ENCODE results near the gene BLM. TPM values are rescaled to one million over a fixed set of nuclear protein-coding genes. Genes with fewer than 3 reads are reported as not detected.
"Not testable (repeated sequence)": the region's sequence is repeated elsewhere in the genome, so short reads cannot be mapped to it uniquely, and the experiment has no call there.

The BLM gene
- total and polyA plus RNA-seq, 5 donors, result 8.1 to 45.3 (median 22.9) TPM

- no peak overlapping the region for H3K4me3 ChIP-seq (ENCODE audit: low read length)
- H3K27me3 ChIP-seq (ENCODE audit: control insufficient read depth, insufficient read depth), result no peaks in the 10 kb centered on the region
- no peak overlapping the region for H3K27ac ChIP-seq (ENCODE audit: low read length)
- DNase-seq, result no peak
- WGBS, result 83% methylated on average over 11 of the region's 11 CpGs
- H3K4me1 ChIP-seq (ENCODE audit: control insufficient read depth, insufficient read depth, low read length), result no peaks in the 10 kb centered on the region
- H3K9me3 ChIP-seq (ENCODE audit: control insufficient read depth, low read length), result no peaks in the 10 kb centered on the region
- ATAC-seq, result no peak
- intact Hi-C loops (cut with DNase I), result no loop called here
These were observed 119.9 kb downstream of the BLM start for GRCh38 chr15:90837094-90837493.

DNA sequence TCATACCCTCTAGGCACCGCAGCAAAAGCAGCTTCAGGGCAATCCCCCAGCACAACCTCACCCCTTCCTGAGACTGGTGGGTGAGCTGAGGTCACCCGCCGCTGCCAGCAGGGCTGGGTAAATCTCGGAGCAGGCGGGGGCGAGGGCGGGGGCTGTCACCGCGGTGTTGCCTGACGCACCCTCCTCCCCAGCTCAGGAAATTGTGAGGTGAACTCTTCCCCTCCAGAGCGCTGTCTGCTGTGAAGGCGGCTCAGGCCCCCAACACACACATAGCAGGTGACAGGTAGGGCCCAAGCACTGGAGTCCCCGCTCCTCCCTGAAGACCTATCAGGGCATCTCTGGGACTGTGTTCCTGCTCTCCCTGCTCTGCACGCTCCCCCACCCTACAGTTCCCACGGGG is 121.0 kb downstream of the BLM start:
- Histone ChIP-seq H3K27me3 (ENCODE audit: control insufficient read depth, insufficient read depth) (no peaks in the 10 kb centered on the region), H3K9me3 (ENCODE audit: control insufficient read depth, low read length) (no peaks in the 10 kb centered on the region), H3K4me3 (ENCODE audit: low read length) (no peak overlapping the region), H3K4me1 (ENCODE audit: control insufficient read depth, insufficient read depth, low read length) (no peaks in the 10 kb centered on the region), H3K27ac (ENCODE audit: low read length) (no peak overlapping the region)
- 71% methylated on average over 15 of the region's 15 CpGs for WGBS
- ATAC-seq, result no peak
- intact Hi-C loops (cut with DNase I), result no loop called here
- DNase-seq, result no peak

- no peak overlapping the region for H3K27ac ChIP-seq (ENCODE audit: low read length)
- ATAC-seq, result no peak
- no peaks in the 10 kb centered on the region for H3K27me3 ChIP-seq (ENCODE audit: control insufficient read depth, insufficient read depth)
- no peak for DNase-seq
- intact Hi-C loops (cut with DNase I), result no loop called here
- H3K9me3 ChIP-seq (ENCODE audit: control insufficient read depth, low read length), result no peaks in the 10 kb centered on the region
- 91% methylated on average over 15 of the region's 15 CpGs for WGBS
- no peaks in the 10 kb centered on the region for H3K4me1 ChIP-seq (ENCODE audit: control insufficient read depth, insufficient read depth, low read length)
- no peak overlapping the region for H3K4me3 ChIP-seq (ENCODE audit: low read length)
These were observed 121.4 kb downstream of the BLM start for GRCh38 chr15:90838544-90838943.

DNA sequence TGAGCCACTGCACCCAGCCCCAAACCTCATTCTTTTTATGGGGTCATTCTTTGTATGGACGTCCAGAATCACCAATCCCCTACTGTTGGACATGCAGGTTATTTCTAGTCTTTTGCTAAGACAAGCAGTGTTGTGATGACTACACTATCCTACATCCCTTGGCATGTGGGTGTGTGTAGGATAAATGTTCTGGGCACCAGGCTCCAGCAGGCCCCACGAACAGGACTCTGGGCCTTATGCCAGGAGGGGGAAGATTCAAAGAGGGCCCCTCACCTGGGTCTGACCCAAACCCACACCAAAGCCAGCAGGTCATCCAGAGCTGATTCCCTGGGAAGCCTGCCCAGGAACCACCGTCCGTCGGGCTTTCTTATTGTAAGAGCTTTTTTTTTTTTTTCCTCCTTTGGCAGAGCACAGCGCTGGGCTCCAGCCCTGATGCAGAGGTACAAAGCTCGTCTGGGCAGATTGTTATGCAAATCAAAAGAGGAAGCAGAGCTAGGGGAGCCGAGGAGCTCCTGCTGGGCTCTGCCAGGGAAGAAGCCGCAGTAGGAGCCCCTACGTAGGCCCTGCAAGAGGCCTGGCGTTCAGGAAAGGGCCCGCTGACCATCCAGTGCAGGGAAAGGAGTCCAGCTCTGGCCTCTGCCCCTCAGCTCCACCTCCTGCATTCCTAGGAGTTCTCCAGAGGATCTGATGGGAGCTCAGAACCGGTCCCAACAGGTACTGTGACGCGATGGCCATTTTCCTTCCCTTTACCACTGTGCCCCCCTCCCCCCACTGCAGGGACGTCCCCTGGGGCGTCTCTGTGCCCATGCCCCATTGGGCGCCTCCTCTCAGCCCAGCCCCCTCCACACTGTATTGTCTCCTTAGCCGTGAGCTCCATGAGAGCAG is 122.3 kb downstream of the BLM start:
- WGBS, result 58% methylated on average over 19 of the region's 19 CpGs
- DNase-seq (no peak), ATAC-seq (peak; percentile 63 to 72)
- no peaks in the 10 kb centered on the region for H3K4me1 ChIP-seq (ENCODE audit: control insufficient read depth, insufficient read depth, low read length)
- no peak overlapping the region for H3K4me3 ChIP-seq (ENCODE audit: low read length)
- H3K9me3 ChIP-seq (ENCODE audit: control insufficient read depth, low read length), result no peaks in the 10 kb centered on the region
- H3K27me3 ChIP-seq (ENCODE audit: control insufficient read depth, insufficient read depth), result no peaks in the 10 kb centered on the region
- no peak overlapping the region for H3K27ac ChIP-seq (ENCODE audit: low read length)
- intact Hi-C loops (cut with DNase I), result no loop called here

GRCh38 chr15:90840157-90840855 is 123.2 kb downstream of the BLM start:
- DNase-seq (no peak), ATAC-seq (no peak)
- Histone ChIP-seq H3K27ac (ENCODE audit: low read length) (no peak overlapping the region), H3K27me3 (ENCODE audit: control insufficient read depth, insufficient read depth) (no peaks in the 10 kb centered on the region), H3K4me3 (ENCODE audit: low read length) (no peak overlapping the region), H3K9me3 (ENCODE audit: control insufficient read depth, low read length) (no peaks in the 10 kb centered on the region), H3K4me1 (ENCODE audit: control insufficient read depth, insufficient read depth, low read length) (no peaks in the 10 kb centered on the region)
- WGBS, result 94% methylated on average over 18 of the region's 18 CpGs
- intact Hi-C loops (cut with DNase I), result no loop called here

- 57% methylated on average over 8 of the region's 8 CpGs for WGBS
- no peak for ATAC-seq
- Histone ChIP-seq H3K27ac (ENCODE audit: low read length) (no peak overlapping the region), H3K4me1 (ENCODE audit: control insufficient read depth, insufficient read depth, low read length) (no peaks in the 10 kb centered on the region), H3K4me3 (ENCODE audit: low read length) (no peak overlapping the region), H3K27me3 (ENCODE audit: control insufficient read depth, insufficient read depth) (no peaks in the 10 kb centered on the region), H3K9me3 (ENCODE audit: control insufficient read depth, low read length) (no peaks in the 10 kb centered on the region)
- DNase-seq, result no peak
- intact Hi-C loops (cut with DNase I), result no loop called here
These were observed 123.8 kb downstream of the BLM start for GRCh38 chr15:90840954-90841353.

DNA sequence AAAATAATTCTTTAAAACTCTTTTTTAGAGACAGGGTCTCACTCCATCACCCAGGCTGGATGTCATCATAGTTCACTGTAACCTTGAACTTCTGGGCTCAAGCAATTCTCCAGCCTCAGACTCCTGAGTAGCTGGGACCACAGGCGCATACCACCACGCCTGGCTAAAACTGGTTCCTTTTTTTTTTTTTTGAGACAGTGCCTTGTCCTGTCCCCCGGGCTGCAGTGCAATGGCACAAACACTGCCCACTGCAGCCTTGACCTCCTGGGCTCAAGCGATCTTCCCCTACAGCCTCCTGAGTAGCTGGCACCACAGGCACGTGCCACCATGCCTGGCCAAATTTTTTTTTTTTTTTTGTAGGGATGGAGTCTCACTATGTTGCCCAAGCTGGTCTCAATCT is 127.5 kb downstream of the BLM start:
- no peaks in the 10 kb centered on the region for H3K27me3 ChIP-seq (ENCODE audit: control insufficient read depth, insufficient read depth)
- no peak overlapping the region for H3K27ac ChIP-seq (ENCODE audit: low read length)
- no peaks in the 10 kb centered on the region for H3K9me3 ChIP-seq (ENCODE audit: control insufficient read depth, low read length)
- no peak for DNase-seq
- H3K4me1 ChIP-seq (ENCODE audit: control insufficient read depth, insufficient read depth, low read length), result no peaks in the 10 kb centered on the region
- peak in 1 of 2 donors; percentile 19 for ATAC-seq
- WGBS, result 72% methylated on average over 5 of the region's 5 CpGs
- no peak overlapping the region for H3K4me3 ChIP-seq (ENCODE audit: low read length)
- intact Hi-C loops (cut with DNase I), result no loop called here

DNA sequence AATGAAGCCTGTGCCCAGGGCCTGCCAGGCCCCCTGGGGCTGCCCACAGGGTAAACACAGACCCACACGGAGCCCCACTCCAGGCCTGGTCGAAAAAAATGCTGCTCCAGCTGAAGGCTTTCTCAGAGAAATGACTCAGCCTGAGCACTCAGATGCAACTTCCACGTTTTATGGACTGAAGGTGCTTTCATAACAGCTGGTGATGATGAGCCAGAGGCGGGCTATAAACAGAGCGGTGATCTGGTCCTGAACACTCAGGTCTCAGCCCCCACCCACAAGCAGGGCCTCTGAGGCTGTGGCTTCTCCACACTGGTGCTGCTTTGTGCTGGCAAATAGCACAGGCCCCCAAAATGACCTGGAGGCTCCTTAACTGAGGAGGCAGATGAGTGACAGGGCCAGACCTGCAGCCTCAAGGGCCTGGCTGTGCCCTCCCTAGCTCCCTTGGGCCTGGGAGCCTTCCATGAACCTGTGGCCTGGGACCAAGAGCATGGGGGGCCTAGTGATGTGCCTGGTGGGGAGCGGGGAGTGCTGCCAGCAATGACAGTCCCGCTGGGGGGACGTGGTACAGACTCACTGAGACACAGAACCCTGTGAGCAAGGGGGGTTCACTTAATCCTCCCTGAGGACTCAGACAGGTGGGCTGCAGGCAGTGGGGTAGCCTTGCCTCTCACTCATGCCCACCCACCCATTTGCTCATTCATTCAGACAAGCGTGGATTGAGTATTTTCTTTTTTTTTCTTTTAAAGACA is 128.2 kb downstream of the BLM start:
- Histone ChIP-seq H3K9me3 (ENCODE audit: control insufficient read depth, low read length) (no peaks in the 10 kb centered on the region), H3K4me1 (ENCODE audit: control insufficient read depth, insufficient read depth, low read length) (no peaks in the 10 kb centered on the region), H3K27me3 (ENCODE audit: control insufficient read depth, insufficient read depth) (no peaks in the 10 kb centered on the region), H3K27ac (ENCODE audit: low read length) (no peak overlapping the region), H3K4me3 (ENCODE audit: low read length) (no peak overlapping the region)
- DNase-seq (peak in 1 of 3 donors; percentile 22), ATAC-seq (peak in 1 of 2 donors; percentile 65)
- intact Hi-C loops (cut with DNase I), result no loop called here
- WGBS, result 76% methylated on average over 9 of the region's 9 CpGs

DNA sequence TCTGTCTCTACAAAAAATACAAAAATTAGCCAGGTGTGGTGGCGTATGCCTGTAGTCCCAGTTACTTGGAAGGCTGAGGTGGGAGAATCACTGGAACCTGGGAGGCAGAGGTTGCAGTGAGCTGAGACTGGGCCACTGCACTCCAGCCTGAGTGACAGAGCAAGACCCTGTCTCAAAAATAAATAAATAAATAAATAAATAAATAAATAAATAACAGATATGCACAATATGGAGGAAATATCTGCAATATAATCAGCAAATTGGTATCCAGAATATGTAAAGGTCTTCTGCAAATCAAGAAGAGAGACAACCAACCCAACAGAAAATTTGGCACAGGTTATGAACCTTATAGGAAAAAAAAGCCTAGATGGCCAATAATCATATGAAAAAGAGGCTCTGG is 132.3 kb downstream of the BLM start:
- intact Hi-C loops (cut with DNase I), result not testable (repeated sequence)
- 92% methylated on average over 1 of the region's 1 CpG for WGBS

DNA sequence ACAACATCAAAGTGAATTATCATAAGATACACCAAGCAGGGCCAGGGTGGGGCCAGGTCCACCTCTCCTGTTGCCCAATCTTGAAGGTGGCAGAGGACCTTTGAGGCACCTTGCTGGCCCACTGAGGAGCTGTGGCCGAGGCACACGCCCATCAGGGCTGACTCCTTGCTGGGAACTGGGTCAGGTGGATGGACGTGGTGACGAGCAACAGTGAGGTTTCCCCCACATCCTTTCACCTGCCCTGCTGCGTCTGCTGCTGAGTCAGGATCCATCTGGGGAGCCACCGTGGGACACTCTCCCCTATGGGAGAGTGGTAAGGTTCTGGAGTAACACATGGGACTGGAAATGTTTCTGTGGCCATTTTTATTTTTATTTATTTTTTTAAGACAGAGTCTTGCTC is 134.0 kb downstream of the BLM start:
- WGBS, result 86% methylated on average over 6 of the region's 6 CpGs
- ATAC-seq, result no peak
- H3K27me3 ChIP-seq (ENCODE audit: control insufficient read depth, insufficient read depth), result no peaks in the 10 kb centered on the region
- intact Hi-C loops (cut with DNase I), result no loop called here
- no peaks in the 10 kb centered on the region for H3K4me1 ChIP-seq (ENCODE audit: control insufficient read depth, insufficient read depth, low read length)
- no peak overlapping the region for H3K4me3 ChIP-seq (ENCODE audit: low read length)
- no peak overlapping the region for H3K27ac ChIP-seq (ENCODE audit: low read length)
- no peaks in the 10 kb centered on the region for H3K9me3 ChIP-seq (ENCODE audit: control insufficient read depth, low read length)
- DNase-seq, result no peak

More for the DNA sequence above, 132.3 kb downstream of the BLM start:
- H3K27me3 ChIP-seq (ENCODE audit: control insufficient read depth, insufficient read depth); H3K27ac ChIP-seq (ENCODE audit: low read length); ATAC-seq; DNase-seq; H3K4me3 ChIP-seq (ENCODE audit: low read length); H3K9me3 ChIP-seq (ENCODE audit: control insufficient read depth, low read length); H3K4me1 ChIP-seq (ENCODE audit: control insufficient read depth, insufficient read depth, low read length): not testable (repeated sequence)

- no peak overlapping the region for H3K4me3 ChIP-seq (ENCODE audit: low read length)
- DNase-seq (no peak), ATAC-seq (no peak)
- WGBS, result 87% methylated on average over 5 of the region's 5 CpGs
- no peaks in the 10 kb centered on the region for H3K4me1 ChIP-seq (ENCODE audit: control insufficient read depth, insufficient read depth, low read length)
- H3K27me3 ChIP-seq (ENCODE audit: control insufficient read depth, insufficient read depth), result no peaks in the 10 kb centered on the region
- intact Hi-C loops (cut with DNase I), result no loop called here
- H3K9me3 ChIP-seq (ENCODE audit: control insufficient read depth, low read length), result no peaks in the 10 kb centered on the region
- no peak overlapping the region for H3K27ac ChIP-seq (ENCODE audit: low read length)
These were observed 134.8 kb downstream of the BLM start for GRCh38 chr15:90851940-90852339.

All from right cardiac atrium (tissue), 5 donors.